Neural progenitor cell (in vitro differentiated cells): ENCODE measurements around the gene CDCA3. TPM values are rescaled to one million over a fixed set of nuclear protein-coding genes. Genes with fewer than 3 reads are reported as not detected.
A peak's percentile ranks its signal among the peaks of the same experiment; 100 is the strongest.

Experiments used
- DNase-seq: peaks from one replicate; pipeline ENCODE4 v3.0.0-alpha.2; 2016; ENCODE audit warnings: low spot score
- H2AFZ ChIP-seq: fragments of 200-600 bp; sonication (generic); replicated peaks from 2 replicates; pipeline ENCODE4 v1.6.1; 2016; ENCODE audit warnings: antibody characterized with exemption
- H3F3A ChIP-seq: fragments of 200-600 bp; sonication (generic); 2 replicates; pipeline ENCODE4 v1.6.1; 2016; ENCODE audit warnings: antibody characterized with exemption, low read depth
- H3K27ac ChIP-seq: fragments of 200-600 bp; sonication (generic); 2 replicates; pipeline ENCODE4 v1.5.1; 2016; ENCODE audit warnings: mild to moderate bottlenecking
- H3K27me3 ChIP-seq: fragments of 200-600 bp; sonication (generic); 2 replicates; pipeline ENCODE4 v1.6.1; 2016; ENCODE audit warnings: mild to moderate bottlenecking, moderate library complexity
- H3K36me3 ChIP-seq: fragments of 200-600 bp; sonication (generic); 2 replicates; pipeline ENCODE4 v1.5.1; 2016
- H3K4me1 ChIP-seq: fragments of 200-600 bp; sonication (generic); 2 replicates; pipeline ENCODE4 v1.6.1; 2016; ENCODE audit warnings: mixed run types
- H3K4me2 ChIP-seq: fragments of 200-600 bp; sonication (generic); 2 replicates; pipeline ENCODE4 v1.6.1; 2016
- H3K4me3 ChIP-seq: fragments of 200-600 bp; sonication (generic); 2 replicates; pipeline ENCODE4 v1.5.1; 2016
- H3K79me2 ChIP-seq: fragments of 200-600 bp; sonication (generic); 2 replicates; pipeline ENCODE4 v1.6.1; 2016; ENCODE audit warnings: low read depth
- H3K9ac ChIP-seq: fragments of 200-600 bp; sonication (generic); 2 replicates; pipeline ENCODE4 v1.6.1; 2016
- H3K9me3 ChIP-seq: fragments of 200-600 bp; sonication (generic); 2 replicates; pipeline ENCODE4 v1.5.1; 2016; ENCODE audit warnings: low read depth
- H4K20me1 ChIP-seq: fragments of 200-600 bp; sonication (generic); 2 replicates; pipeline ENCODE4 v1.6.1; 2016; ENCODE audit warnings: low read depth
- H3K27ac Mint-ChIP-seq: 3 replicates; pipeline ENCODE4 v1.8.0; 2021; ENCODE audit warnings: mixed read lengths
- H3K27me3 Mint-ChIP-seq: 2 replicates; pipeline ENCODE4 v1.8.0; 2022; ENCODE audit warnings: low read depth, mild to moderate bottlenecking, inconsistent platforms, moderate library complexity, mixed read lengths; ENCODE audit not compliant: insufficient read depth
- H3K36me3 Mint-ChIP-seq: 3 replicates; pipeline ENCODE4 v1.8.0; 2021; ENCODE audit warnings: mixed read lengths
- H3K4me1 Mint-ChIP-seq: 3 replicates; pipeline ENCODE4 v1.8.0; 2021; ENCODE audit warnings: mixed read lengths
- H3K4me3 Mint-ChIP-seq: 3 replicates; pipeline ENCODE4 v1.8.0; 2021; ENCODE audit warnings: mild to moderate bottlenecking, moderate library complexity, mixed read lengths
- H3K9me3 Mint-ChIP-seq: 3 replicates; pipeline ENCODE4 v1.8.0; 2020; ENCODE audit warnings: mixed read lengths
- CTCF ChIP-seq: fragments of 200-600 bp; sonication (generic); IDR thresholded peaks from 2 replicates; pipeline ENCODE4 v1.5.1; 2017; ENCODE audit warnings: antibody characterized with exemption, mild to moderate bottlenecking
- EZH2 ChIP-seq: fragments of 200-600 bp; sonication (generic); IDR thresholded peaks from 2 replicates; pipeline ENCODE4 v1.6.1; 2017; ENCODE audit warnings: antibody characterized with exemption, mild to moderate bottlenecking, moderate library complexity
- EZH2phosphoT487 ChIP-seq: fragments of 200-600 bp; sonication (generic); IDR thresholded peaks from 2 replicates; pipeline ENCODE4 v1.6.1; 2017; ENCODE audit warnings: antibody characterized with exemption
- total RNA-seq: library from RNA; depleted of rRNA; stranded (reverse); fragments of >200 nt; gene quantifications from 2 replicates; pipeline ENCODE4 v1.2.3, GENCODE V29; 2015; ENCODE audit warnings: low replicate concordance

Gene CDCA3
- total RNA-seq, 1 donor from 2014 or later = 62.1 TPM

GRCh38 chr12:6826734-6827436, 24.2 kb downstream of the CDCA3 start:
- Histone ChIP-seq H3K4me1 (peaks cover 32% of the 10 kb centered on the region), H4K20me1 (peaks cover 18% of the 10 kb centered on the region), H3K36me3 (peaks cover 2% of the 10 kb centered on the region), H3K27me3 (no peaks in the 10 kb centered on the region), H3K9me3 (no peaks in the 10 kb centered on the region), H3K27ac (no peak overlapping the region), H3K9ac (no peak overlapping the region), H3K4me3 (peak overlapping the region; percentile 27), H3K79me2 (peaks cover 36% of the 10 kb centered on the region), H2AFZ (no peak overlapping the region), H3K4me2 (peak overlapping the region; percentile 89), H3F3A (peaks cover 40% of the 10 kb centered on the region)
- Mint-ChIP-seq H3K27me3 (peaks cover 10% of the 10 kb centered on the region), H3K4me3 (peak overlapping the region; percentile 84), H3K9me3 (no peaks in the 10 kb centered on the region), H3K36me3 (peaks cover 25% of the 10 kb centered on the region), H3K4me1 (peaks cover 58% of the 10 kb centered on the region), H3K27ac (peak overlapping the region; percentile 95)
- TF ChIP-seq EZH2phosphoT487 = no peak
- no peak for TF ChIP-seq CTCF
- no peak for TF ChIP-seq EZH2
- no peak for DNase-seq

- Histone ChIP-seq H3K4me1 (peaks cover 33% of the 10 kb centered on the region), H3K9me3 (no peaks in the 10 kb centered on the region), H3K36me3 (no peaks in the 10 kb centered on the region), H3K79me2 (peaks cover 34% of the 10 kb centered on the region), H3F3A (peaks cover 43% of the 10 kb centered on the region), H3K27me3 (no peaks in the 10 kb centered on the region), H3K9ac (no peak overlapping the region), H2AFZ (no peak overlapping the region), H4K20me1 (peaks cover 18% of the 10 kb centered on the region), H3K4me3 (no peak overlapping the region), H3K4me2 (no peak overlapping the region), H3K27ac (no peak overlapping the region)
- Mint-ChIP-seq H3K36me3 (peaks cover 19% of the 10 kb centered on the region), H3K4me3 (peak overlapping the region; percentile 73), H3K27me3 (peaks cover 10% of the 10 kb centered on the region), H3K9me3 (no peaks in the 10 kb centered on the region), H3K27ac (no peak overlapping the region), H3K4me1 (peaks cover 62% of the 10 kb centered on the region)
- no peak for TF ChIP-seq EZH2phosphoT487
- TF ChIP-seq EZH2 = no peak
- TF ChIP-seq CTCF = no peak
- no peak for DNase-seq
Measured at GRCh38 chr12:6826125-6826733, 24.9 kb downstream of the CDCA3 start.

GRCh38 chr12:6825398-6826124, 25.5 kb downstream of the CDCA3 start:
- Histone ChIP-seq H2AFZ (no peak overlapping the region), H3K9ac (no peak overlapping the region), H3K4me1 (peaks cover 40% of the 10 kb centered on the region), H3K9me3 (no peaks in the 10 kb centered on the region), H3K79me2 (peaks cover 27% of the 10 kb centered on the region), H3K27me3 (no peaks in the 10 kb centered on the region), H3K36me3 (no peaks in the 10 kb centered on the region), H3F3A (peaks cover 49% of the 10 kb centered on the region), H3K27ac (no peak overlapping the region), H4K20me1 (peaks cover 12% of the 10 kb centered on the region), H3K4me3 (no peak overlapping the region), H3K4me2 (peak overlapping the region; percentile 59)
- peak overlapping the region; percentile 73 for H3K4me3 Mint-ChIP-seq
- TF ChIP-seq CTCF = peak; percentile 88
- no peak for TF ChIP-seq EZH2
- peaks cover 64% of the 10 kb centered on the region for H3K4me1 Mint-ChIP-seq
- H3K36me3 Mint-ChIP-seq = peaks cover 13% of the 10 kb centered on the region
- H3K27ac Mint-ChIP-seq = peak overlapping the region; percentile 10
- peak; percentile 91 for DNase-seq
- H3K9me3 Mint-ChIP-seq = no peaks in the 10 kb centered on the region
- H3K27me3 Mint-ChIP-seq = peaks cover 12% of the 10 kb centered on the region
